HEK293 (cell line): Measurements from ENCODE around the gene TXNDC11.

Source experiments
- CTCF ChIP-seq: fragments of 450-650 bp; formaldehyde crosslinking; IDR thresholded peaks from 2 replicates; pipeline ENCODE4 v1.5.1; 2016; ENCODE audit warnings: missing biosample characterization, missing genetic modification characterization
- PRDM1 ChIP-seq: fragments of 450-650 bp; formaldehyde crosslinking; IDR thresholded peaks from 2 replicates; pipeline ENCODE4; 2016; ENCODE audit warnings: missing biosample characterization, missing genetic modification characterization
- ZNF175 ChIP-seq: fragments of 450-650 bp; formaldehyde crosslinking; IDR thresholded peaks from 2 replicates; pipeline ENCODE4 v1.5.1; 2016; ENCODE audit warnings: missing biosample characterization, missing genetic modification characterization
- ZNF324 ChIP-seq: fragments of 450-650 bp; formaldehyde crosslinking; IDR thresholded peaks from 2 replicates; pipeline ENCODE4 v1.5.1; 2016; ENCODE audit warnings: missing biosample characterization, missing genetic modification characterization

GRCh38 chr16:11634312-11634711 is 108.3 kb downstream of the TXNDC11 start:
- TF ChIP-seq CTCF (tag by site-specific recombination) = no peak
- no peak for TF ChIP-seq PRDM1 (tag by site-specific recombination)
- TF ChIP-seq ZNF175 = no peak
- no peak for TF ChIP-seq ZNF324
